HG02588 (cell line): ENCODE measurements around the gene SMARCAL1.
"Not testable (repeated sequence)": the region's sequence is repeated elsewhere in the genome, so short reads cannot be mapped to it uniquely, and the experiment has no call there.

Experiments
- ATAC-seq: cut with Tn5 transposase; IDR thresholded peaks from one replicate; pipeline ENCODE4 v1.9.1; 2021; ENCODE audit warnings: mild to moderate bottlenecking, moderate library complexity; ENCODE audit not compliant: unreplicated experiment

SMARCAL1 gene

DNA sequence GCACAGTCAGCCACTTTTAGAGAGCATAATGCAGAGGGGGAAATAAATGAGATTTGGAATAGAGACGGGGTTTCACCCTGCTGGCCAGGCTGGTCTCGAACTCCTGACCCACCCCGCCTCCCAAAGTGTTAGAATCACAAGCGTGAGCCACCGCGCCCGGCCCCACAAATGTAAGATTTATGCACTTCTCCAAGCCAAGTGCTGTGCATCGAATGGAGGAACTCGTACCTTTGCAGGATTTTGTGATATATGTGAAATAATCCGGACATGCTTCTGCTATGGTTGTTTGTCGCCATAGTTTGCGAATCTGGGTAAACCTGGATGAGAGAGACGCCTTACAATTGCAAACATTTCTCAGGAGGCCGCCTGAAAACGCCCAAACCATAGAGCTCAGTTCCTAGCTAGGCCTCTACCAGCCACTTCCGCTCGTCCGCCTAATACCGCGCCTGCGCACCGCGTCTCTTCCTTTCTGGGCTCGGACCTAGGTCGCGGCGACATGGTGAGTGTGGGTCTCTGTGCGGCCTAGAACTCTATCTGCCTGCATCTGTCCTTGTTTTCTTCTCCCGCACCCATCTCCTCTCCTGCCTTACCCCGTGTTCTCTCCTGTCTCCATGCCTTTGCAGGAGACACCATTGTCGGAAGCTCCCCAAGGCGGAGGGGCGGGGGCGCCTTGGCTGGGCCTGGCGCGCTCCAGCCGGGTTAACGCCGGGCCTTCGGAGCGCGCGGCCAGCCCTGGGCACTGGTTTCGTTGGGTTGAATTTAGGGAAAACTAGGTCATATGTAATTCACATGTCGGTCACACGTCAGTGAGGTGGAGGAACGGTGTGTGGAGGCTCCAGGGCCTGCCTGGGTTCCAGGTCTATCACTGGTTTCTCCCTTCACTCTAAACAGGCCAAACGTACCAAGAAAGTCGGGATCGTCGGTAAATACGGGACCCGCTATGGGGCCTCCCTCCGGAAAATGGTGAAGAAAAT is 86.4 kb downstream of the SMARCAL1 start, which contains the start of gene RPL37A:
RPL37A (plus strand) TSS at position 466 of the 974 bp plus-strand sequence; CDS start at position 497, 31 bp downstream.
- ATAC-seq: peak; percentile 93

DNA sequence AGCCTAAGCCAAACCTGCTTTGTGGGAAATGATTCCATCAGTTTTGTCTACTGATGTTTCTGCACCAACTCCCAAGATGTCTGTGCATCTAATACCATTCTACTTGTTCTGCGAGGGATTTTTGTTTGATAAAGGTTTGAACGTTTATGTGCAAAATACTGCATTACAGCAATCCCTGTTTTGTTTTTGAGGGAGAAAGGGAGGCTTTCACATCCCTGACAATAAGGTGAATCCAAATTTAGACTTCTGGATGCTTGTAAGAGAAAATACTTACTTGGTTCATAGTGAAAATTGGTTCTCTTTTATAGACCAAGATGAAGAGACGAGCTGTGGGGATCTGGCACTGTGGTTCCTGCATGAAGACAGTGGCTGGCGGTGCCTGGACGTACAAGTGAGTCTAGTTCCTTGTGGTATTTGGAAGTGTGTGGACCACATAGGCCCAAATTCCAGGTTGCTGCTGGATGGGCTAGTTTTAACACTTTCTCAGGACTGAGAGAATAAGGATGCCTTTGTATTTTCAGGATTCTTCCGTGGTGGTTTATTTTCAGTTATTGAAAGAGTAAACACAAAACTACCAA is 87.4 kb downstream of the SMARCAL1 start:
- ATAC-seq: no peak

DNA sequence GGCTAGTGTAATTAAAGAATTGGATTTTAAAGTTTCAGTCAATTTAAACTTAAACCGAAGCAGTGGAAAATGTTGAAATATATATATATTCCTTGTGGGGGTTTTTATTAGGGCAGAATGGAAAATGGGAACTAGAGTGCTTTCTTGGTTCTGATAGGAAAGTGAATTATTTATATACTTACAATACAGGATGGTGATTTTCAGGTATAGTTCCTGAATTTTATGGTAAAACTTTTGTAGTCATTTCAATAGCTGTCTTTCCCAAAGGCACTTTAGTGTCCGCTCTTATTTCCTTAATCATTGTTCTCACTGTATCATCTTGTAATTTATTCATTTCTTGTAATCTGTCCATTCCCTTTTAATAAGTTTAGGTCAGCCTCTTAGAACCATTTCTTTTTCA is 88.3 kb downstream of the SMARCAL1 start:
- ATAC-seq: no peak

DNA sequence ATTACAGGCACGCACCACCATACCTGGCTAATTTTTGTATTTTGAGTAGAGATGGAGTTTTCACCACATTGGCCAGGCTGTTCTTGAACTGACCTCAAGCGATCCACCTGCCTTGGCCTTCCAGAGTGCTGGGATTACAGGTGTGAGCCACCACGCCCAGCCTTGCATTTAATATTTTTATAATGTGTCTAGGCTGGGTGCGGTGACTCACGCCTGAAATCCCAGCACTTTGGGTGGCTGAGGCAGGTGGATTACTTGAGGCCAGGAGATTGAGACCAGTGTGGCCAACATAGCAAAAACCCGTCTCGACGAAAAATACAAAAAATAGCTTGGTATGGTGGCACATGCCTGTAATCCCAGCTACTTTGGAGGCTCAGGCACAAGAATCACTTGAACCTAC is 89.6 kb downstream of the SMARCAL1 start:
- ATAC-seq: no peak

DNA sequence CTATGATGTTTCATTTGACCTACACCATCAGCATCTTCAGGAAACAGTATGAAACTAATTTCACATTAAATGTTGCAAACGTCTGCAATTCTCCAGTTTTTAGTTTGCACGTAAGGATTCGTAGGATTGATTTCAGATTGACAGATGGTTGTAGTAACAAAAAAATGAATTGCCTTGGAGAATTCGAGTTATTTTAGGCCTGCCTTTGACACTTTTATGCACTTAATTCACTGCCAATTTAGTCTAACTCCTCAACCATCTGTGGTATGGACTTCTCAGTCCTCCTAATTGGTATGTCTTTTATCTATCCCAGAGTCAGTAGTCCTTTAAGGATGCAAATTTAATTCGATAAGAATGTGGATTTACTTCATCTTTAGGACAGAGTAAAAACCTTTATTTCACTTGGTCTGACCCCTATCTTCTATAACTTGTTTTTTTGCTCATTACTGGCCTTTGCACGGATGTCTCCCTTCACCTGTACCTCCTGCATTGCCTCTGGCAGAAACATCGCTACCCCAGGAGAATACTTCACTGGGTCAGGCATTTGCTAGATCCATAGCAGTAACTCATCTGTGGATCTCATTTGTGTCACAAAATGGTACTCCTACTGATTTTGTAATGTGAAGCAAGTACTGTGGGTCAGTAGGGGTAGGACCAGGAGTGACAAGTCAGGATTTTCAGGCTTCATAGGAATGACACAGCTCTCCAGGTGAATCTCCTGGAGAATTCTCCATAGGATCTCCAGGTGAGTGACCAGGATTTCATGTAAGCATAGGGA is 90.3 kb downstream of the SMARCAL1 start:
- no peak for ATAC-seq

DNA sequence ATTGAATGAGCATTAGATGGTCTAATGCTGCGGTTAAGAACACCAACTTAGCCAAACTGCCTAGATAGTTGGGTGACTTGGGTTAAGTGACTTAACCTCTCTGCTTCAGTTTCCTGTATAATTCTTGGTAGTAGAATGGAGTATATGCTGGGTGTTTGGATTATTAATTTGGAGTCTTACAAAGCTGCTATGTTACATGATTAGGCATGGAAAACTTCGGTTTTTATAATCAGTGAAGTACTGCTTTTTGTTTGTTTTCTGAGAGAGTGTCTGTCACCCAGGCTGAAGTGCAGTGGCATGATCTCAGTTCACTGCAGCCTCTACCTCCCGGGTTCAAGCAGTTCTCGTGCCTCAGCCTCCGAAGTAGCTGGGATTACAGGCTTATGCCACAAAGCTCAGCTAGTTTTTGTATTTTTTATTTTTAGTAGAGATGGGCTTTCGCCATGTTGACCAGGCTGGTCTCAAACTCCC is 90.9 kb downstream of the SMARCAL1 start:
- ATAC-seq: no peak

DNA sequence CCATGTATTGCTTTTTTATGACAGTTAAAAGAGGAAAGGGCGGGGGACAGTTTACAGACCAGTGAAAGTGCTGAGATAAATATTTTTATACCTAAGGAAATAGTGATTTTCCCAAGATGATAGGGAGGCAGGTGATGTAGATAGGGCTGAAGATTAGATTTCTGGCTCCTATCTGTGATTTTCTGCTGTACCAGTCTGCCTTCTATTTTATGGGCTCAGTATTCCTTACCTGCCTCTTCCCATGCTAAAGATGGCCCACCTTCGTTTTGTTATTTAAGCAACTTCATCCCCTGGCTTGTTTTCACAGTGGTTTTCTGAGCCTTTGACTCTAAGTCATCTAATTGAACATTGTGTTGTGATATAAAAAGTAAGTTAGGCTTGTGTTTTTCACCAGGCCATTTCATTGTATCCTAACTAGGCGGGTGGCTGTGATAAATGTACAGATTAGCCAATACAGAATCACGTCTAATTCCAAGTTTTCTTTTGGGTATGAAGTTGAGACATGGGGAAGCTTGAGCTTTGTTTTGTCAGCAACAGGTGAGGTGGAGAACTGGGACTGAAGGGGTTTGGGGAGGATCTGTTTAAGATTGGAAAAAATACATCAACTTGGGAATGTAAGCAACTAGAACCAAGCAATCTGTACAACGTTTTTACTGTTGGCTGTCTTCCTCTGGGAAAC is 91.6 kb downstream of the SMARCAL1 start:
- ATAC-seq: no peak

DNA sequence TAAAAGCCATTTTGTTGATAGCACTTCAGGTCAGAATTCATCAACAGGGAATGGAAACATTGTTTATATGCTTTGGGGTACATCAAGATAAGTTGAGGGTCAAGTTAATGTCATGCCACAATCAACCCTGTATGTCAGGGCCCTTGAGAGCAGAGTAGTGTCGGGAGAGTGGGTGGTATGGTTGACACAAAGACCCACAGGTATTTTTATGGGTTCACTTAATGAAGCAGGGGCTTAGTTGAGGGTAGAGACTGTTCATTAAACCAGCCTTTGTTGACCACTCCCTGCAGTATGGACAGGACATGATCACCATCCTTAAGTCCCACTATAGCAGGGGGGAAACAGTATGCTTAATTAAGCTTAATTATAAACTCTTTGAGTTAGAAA is 92.1 kb downstream of the SMARCAL1 start:
- no peak for ATAC-seq

DNA sequence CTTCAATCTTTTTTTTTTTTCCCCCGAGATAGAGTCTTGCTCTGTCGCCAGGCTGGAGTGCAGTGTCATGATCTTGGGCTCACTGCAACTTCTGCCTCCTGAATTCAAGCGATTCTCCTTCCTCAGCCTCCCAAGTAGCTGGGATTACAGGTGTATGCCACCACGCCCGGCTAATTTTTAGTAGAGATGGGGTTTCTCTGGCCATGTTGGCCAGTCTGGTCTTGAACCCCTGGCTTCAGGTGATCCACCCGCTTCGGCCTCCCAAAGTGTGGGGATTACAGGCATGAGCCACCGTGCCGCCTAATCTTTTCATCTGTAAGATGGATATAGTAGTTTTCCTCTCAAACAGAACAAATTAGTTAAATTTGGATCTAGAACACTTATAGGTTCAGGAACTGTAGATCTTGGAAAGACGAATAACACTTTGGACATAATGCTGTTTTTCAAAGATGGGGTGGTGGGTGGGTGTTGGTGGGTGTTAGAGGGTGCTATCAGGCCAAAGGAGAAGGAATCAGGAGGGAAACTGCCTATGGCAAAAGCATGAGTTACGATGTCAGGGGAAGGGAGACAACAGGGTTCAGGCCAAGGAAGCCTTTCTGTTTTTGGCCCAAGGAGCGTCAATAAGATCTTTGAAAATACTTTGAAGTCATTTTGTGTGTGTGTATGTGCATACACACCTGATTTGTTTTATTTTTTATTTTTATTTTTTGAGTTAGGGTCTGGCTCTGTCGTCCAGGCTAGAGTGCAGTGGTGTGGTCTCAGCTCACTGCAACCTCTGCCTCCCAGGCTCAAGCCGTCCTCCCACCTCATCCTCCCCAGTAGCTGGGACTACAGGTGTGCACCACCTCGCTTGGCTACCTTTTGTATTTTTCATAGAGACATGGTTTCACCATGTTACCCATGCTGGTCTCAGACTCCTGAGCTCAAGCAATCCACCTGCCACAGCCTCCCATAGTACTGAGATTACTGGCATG is 93.1 kb downstream of the SMARCAL1 start:
- ATAC-seq: no peak

DNA sequence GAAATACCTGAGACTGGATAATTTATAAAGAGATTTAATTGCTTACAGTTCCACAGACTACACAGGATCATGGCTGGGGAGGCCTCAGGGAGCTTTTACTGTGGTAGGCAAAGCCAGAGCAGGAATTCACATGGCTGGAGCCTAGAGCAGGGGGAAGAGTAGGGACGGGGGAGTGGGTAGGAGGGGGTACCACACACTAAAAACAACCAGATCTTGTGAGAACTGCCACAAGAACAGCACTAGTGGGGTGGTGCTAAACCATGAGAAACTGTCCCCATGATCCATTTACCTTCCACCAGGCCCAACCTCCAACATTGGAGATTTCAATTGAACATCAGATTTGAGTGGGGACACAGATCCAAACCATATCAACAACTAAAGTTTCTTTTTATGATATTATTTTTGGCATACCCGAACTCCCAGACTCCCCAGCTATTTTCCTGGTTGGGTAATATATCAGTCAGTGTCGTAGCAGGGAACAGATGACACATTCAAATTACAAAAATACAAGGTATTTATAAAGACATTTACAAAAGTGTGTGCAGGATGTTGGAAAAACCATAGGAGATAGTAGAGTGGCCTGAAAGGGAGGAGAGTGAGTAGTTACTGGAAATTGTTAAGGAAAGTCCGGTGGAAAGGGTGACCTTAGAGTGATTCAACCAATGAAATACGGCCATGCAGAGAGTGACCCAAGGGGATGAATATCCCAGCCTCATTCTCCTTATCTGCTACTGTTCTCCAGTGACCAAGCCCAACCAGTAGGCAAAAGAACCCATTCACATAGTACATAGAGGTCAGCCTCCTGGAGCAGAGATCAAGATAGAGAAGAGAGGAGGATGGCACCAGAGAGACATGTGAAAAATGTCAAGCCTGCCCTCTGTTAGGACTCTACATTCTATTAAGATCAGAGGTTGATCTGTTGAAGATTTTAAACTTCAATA is 95.2 kb downstream of the SMARCAL1 start:
- ATAC-seq: no peak

DNA sequence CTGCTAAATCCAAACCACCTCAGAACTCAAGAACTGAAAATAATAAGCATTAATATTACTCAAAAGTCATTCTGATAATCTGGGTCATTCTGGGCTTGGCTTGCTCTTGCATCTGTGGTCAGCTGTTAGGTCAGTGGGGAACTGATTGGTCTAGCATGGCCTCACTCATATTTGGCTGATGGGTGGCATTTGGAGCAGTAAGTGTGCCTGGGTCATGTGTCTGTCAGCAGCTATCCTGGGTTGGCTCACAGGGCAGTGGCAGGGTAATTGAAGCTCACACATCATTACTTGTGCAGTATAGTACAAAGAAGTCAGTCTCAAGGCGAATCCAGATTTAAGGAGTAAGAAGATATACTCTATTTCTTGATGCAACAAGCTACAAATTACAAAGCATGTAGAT is 95.9 kb downstream of the SMARCAL1 start:
- ATAC-seq: no peak

DNA sequence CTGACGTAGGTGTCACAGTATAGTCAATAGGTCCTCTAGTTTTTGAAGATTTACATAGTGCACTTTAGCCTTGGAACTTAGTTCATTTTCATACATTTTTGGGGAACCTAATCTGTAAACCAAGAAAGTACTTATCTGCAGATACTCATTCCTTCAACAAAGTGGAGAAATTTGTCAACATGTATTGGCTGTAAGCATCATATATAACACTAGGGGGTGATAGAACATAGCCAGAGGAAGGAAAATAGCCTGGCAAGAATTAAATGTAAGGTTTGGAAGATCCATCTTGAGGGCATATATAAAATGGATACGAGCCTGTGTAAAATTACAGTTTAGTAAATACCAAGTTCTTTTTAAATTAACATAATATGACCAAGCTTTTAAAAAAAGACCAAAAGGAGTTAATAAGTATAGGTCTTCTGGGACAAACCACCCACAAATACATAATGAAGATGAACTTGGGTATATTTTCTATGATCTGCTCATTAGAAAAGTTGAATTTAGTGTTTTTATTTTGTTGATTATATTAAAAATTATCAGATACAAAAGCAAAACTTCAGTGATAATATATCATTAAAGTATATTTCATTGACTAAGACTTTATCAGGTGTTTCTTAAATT is 104.6 kb downstream of the SMARCAL1 start:
- ATAC-seq: no peak

DNA sequence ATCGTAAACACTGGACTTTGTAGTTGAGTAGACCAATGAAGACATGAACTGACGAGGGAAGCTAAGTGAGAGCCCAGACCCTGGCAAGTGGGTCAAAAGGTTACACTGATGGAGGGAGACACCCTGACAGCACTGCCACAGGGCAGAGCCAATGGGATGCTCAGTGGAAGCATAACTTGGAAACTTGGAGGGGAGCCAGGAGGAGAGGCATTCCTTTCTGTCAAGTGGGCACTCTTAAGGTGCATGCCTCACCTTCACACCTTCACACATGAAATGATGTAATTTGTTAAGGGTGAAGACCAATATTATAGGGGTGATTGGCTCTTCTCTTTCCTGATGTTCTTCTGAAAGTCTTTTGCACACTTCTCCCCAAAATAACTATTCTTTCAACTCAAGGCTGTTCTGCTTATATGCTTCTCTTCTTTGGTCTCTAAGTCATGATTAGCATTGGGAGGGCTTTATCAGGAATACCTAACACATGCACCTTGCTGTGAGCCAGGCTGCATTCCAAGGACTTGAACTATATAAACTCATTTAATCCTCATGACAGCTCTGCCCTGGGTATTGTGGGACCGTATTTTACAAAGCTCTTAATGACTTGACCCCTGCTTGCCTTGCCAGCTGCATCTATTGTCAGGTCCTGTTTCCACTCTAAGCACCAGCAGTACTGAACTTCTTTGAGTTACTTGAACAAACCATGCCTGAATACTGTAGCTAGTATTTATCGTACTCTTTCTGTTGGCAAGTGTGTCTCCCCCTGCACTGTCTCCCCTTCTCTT is 105.4 kb downstream of the SMARCAL1 start:
- ATAC-seq: no peak

DNA sequence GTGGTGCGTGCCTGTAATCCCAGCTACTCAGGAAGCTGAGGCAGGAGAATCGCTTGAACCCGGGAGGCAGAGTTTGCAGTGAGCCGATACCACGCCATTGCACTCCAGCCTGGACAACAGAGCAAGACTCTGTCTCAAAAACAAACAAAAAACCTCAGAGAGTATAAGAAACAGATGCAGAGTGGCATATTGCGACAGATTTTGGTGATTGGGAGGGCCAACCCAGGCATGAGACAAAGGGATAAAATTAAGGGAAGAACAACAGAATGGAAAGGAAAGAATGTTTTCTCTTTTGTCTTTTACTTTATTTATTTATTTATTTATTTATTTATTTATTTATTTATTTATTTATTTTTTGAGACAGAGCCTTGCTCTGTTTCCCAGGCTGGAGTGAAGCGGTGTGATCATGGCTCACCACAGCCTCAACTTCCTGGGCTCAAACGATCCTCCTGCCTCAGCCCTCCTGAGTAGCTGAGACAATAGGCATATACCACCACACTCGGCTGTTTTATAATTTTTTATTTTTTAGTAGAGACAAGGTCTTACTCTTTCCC is 106.4 kb downstream of the SMARCAL1 start:
- not testable (repeated sequence) for ATAC-seq

DNA sequence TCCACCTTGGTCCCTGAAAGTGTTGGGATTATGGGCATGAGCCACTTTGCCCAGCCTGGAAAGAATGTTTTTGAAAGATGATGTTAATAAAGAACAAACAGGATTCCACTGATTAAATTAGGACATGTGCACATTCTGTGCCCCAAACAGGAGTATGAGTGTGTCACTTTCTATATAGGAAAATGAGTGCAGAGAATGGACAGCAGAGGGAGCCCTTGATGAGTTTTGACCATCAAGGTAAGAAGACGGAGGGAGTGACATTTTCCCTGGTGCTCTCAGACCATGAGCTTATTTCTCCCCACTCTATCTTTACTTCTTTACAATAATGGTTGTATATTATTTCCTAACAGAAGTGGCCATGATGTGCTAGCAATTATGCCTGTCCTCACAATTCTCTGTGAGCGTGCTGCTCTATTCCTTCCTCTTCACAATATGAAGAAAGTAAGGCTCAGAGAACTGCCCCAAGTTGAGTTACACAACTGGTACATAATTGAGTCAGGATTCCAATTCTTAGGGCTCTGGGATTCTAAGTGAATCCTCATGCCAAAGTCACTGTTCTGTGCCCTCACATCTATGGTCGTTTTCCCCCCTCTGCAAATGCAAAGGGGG is 107.0 kb downstream of the SMARCAL1 start:
- ATAC-seq: peak; percentile 60

DNA sequence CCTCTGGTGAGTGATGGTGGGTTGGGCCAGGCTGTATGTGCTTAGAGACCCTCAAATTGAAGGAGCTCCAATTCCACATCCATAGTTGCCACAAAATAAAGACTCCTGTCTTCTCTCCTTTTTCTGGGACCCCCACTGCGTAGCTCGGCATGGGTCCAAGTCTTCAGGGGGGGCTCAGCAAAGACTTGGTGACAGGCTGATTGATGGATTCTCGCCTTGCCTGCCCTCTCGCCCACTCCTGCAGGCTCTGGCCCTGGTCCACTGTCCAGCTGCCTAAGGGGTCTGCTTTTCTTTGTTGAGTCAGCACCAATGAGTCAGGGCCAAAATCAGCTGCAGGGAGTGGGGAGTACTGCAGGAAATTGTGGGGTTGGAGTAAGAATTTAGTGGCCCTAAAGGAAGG is 107.8 kb downstream of the SMARCAL1 start:
- no peak for ATAC-seq
